Omental fat pad (tissue), 4 donors: ENCODE measurements around the gene NUMB. TPM values are rescaled to one million over a fixed set of nuclear protein-coding genes. Genes with fewer than 3 reads are reported as not detected.

ENCODE experiments used
- ATAC-seq: fragments of 150-250 bp; one replicate; pipeline ENCODE4 v1.9.1; 2016; ENCODE audit warnings: mild to moderate bottlenecking, moderate library complexity; ENCODE audit not compliant: low FRiP score
- DNase-seq: peaks from one replicate; pipeline ENCODE4 v3.0.0-alpha.2; 2019; ENCODE audit warnings: low spot score
- CTCF ChIP-seq, 3 donors: fragments of 450-650 bp; IDR thresholded peaks; one replicate each; pipeline ENCODE4 v1.5.1; 2016 to 2017; ENCODE audit warnings: antibody characterized with exemption in 3 of 3, mild to moderate bottlenecking in 3 of 3, moderate library complexity in 2 of 3
- total RNA-seq, 4 donors: library from RNA; depleted of rRNA; stranded (reverse); fragments of >200 nt; gene quantifications; one replicate each; pipeline ENCODE4 v1.1.0, GENCODE V29; 2016

NUMB gene
- total RNA-seq, 4 donors from 2014 or later, result 48.2 to 95.4 (median 62.8) TPM

DNA sequence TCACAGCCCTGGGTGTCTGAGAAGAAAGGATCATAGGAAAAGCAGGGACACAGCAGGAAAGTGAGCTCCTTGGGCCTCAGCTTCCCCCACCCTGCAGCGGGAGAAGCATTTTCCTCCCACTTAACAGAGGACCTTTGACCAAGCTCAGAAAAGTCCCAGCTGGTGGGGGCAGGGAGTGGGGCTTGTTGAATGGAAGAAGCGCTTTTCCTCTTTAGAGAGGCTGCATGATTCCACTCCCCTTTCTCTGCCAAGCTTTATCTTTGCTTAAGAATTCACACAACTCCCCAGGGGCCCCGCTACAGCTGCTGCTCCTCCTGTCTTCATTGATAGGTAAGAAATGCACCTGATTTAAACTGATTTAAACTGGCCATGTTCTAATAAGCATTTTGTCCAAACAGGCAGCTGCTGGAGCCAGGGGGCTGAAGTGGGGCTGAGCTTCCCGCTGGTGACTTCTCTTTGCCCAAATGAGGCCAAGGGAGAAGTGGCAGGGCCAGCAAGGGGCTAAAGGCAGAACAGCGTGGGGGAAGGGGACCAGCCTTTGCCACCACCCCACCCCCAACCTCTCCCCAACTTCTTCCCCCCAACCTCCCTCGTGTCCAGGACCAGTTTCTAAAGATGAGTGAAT is 222.7 kb downstream of the NUMB start:
- DNase-seq (no peak), ATAC-seq (no peak)
- TF ChIP-seq CTCF (IDR thresholded peaks at IDR 0.05), result no peak

GRCh38 chr14:73234586-73235394 is 223.6 kb downstream of the NUMB start:
- no peak for DNase-seq
- no peak for ATAC-seq
- no peak for TF ChIP-seq CTCF (IDR thresholded peaks at IDR 0.05)

GRCh38 chr14:73234029-73234428 is 224.3 kb downstream of the NUMB start:
- no peak for DNase-seq
- ATAC-seq, result no peak
- TF ChIP-seq CTCF (IDR thresholded peaks at IDR 0.05), result no peak

- no peak for TF ChIP-seq CTCF (IDR thresholded peaks at IDR 0.05)
- DNase-seq, result no peak
- no peak for ATAC-seq
These were observed 224.8 kb downstream of the NUMB start for GRCh38 chr14:73233564-73233963.

DNA sequence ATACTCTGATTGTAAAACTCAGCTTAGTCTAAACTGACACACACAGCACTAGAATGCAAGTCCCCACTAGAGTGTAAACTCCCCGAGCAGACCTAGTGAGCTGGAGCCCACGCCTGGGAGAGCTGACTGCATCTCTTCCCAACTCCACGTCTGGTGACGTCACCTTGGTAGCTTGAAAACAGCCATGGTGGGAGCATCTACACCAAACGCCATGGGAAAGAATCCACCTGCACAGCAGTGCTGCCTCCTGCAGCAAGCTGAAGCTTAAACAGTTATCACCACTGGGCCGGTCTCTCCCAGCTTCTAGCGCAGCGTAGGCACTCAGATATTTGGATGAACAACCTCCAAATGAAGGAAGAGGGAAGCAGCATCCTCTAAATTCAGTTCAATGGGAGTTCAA is 225.4 kb downstream of the NUMB start:
- DNase-seq, result no peak
- no peak for TF ChIP-seq CTCF (IDR thresholded peaks at IDR 0.05)
- no peak for ATAC-seq

DNA sequence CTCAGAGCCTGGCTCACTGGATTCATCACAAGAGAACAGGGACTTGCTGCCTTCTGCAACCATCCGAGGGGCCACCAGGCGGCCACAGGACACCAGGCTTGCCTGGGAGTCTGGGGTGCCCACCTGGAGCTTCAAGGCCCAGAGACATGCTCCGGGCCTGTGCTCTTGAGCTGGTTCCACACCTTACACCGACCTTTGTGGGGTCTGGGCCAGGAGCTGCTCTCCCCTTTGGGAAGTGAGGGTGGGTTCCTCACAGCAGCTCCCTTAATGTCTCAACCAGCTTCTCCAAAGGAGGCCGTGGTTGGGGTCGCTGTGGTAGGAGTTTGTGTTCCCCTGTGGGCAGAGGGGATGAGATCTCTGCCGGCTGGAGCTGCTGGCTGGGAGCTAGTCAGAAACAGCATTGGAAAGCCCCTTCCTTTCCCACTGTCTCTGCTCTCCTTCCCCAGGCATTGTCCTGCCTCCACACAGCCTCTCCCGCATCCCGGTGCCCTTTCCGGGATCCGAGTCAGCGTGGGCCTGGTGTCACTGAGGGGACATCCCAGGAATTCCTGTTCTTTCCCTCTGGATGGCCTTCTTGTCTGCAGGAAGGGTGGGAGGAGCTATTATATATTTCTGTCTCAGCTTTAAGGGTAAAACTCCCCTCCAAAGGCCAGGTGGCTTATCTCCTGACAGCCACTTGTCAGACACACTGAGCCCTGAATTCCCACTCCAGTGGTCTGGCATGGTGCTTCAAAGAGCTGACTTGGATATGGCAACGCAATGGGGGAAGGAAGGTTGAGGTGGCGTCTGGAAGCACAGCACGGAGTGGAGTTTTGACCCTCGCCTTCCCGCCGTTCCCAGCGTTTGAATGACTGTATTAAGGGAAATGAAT is 226.1 kb downstream of the NUMB start:
- no peak for ATAC-seq
- no peak for DNase-seq
- no peak for TF ChIP-seq CTCF (IDR thresholded peaks at IDR 0.05)
